ENCODE results near the gene PRPH. TPM values are rescaled to one million over a fixed set of nuclear protein-coding genes. Genes with fewer than 3 reads are reported as not detected.
"Not testable (repeated sequence)": the region's sequence is repeated elsewhere in the genome, so short reads cannot be mapped to it uniquely, and the experiment has no call there.

PRPH gene
- total RNA-seq, 1 experiment from 2014 or later = 0.21 TPM

DNA sequence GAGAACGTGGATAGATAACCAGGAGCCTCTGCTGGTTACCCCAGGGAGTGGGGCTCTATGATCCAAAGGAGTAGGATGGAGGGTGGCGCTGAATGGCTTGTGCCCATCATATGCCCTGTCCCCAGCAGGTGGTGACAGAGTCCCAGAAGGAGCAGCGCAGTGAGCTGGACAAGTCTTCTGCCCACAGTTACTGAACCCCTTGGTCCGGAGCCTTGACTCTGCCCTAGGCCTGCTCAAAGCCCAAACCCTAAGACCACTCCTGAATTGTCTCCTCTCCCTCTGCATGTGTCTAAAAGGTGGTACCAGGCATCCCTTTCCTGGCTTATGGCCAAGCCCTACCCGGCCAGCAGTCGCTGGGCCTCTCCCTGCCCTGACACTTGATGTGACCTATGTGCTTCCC is 3.2 kb downstream of the PRPH start:
- no peak for DNase-seq (ENCODE audit: low read depth)

DNA sequence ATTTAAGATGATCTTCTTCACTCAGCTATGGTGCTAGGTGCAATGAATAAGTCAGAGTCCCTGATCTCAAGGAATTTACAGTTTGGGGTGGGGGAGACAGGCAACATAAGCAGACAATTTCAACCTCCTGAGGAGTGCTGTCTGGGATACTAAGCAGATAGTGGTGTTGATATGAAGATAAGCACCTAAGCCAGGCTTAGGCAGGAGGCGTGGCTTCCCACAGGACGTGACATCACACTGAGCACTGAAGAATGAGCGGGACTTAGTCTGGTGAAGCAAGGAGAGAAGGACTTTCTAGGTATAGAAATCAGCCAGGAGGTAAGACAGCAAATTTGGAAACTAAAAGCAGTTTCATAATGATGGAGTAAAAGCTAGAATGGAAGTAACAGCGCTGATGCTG is 6.8 kb downstream of the PRPH start:
- DNase-seq (ENCODE audit: low read depth) = no peak

DNA sequence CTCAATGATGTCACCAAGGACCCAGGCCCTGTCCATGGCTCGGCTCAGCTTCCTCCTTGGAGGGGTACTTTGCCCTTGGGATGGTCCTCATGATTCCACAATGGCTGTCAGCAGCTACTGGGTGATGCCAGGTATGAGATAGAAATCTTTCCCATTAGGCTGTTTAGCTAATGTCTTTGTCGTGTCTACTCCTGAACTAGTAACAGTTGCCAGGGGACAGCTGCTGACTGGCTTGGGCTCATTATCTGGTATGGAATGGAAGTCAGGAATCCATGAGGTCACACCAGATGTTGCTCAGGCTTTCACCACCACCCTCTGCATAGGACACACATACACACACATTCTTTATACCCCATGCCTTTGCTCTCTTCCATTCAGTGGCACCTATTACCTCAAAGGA is 9.2 kb downstream of the PRPH start:
- DNase-seq (ENCODE audit: low read depth) = no peak

DNA sequence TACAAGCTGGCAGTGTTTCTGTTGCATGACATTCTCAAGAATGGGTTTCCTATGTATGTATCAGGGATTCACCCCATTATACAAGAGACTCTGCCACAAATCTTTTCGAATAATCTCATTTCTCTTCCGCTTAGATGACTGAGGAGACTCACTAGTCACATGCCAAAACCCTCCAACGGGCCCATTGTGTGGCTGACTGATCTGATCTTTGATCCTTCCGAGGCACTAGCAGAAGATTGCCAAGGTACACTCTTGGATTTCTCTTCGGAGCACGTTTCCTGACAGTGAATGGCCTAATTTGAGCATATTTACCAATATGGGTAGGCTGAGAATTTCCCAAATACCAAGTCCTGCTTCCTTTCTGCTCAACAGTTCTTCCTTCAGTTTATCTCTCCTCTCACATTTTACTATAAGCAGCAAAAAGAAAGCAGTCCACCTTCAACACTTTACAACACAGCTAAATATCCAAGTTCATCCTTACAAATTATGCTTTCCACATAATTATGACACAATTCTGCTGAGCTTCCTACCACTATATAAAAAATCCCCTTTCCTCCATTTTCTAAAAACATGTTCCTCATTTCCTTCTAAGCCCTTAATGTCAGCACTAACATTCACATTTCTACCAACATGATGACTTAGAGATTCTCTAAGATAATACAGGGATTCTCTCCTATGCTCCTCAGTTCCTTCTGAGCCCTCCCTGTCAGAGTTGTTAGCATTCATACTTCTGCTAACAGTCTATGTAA is 11.0 kb downstream of the PRPH start:
- no peak for DNase-seq (ENCODE audit: low read depth)

DNA sequence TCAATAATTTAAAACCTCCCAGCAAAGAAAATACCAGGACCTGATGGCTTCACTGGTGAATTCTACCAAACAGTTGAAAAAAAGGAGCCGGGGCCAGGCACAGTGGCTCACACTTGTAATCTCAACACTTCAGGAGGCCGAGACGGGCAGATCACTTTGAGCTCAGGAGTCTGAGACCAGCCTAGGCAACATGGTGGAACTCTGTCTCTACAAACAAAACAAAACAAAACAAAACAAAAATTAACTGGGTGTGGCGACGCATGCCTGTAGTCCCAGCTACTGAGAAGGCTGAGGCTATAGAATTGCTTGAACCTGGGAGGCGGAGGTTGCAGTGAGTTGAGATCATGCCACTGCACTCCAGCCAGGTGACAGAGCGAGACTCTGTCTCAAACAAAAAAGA is 14.4 kb downstream of the PRPH start:
- no peak for DNase-seq (ENCODE audit: low read depth)

DNA sequence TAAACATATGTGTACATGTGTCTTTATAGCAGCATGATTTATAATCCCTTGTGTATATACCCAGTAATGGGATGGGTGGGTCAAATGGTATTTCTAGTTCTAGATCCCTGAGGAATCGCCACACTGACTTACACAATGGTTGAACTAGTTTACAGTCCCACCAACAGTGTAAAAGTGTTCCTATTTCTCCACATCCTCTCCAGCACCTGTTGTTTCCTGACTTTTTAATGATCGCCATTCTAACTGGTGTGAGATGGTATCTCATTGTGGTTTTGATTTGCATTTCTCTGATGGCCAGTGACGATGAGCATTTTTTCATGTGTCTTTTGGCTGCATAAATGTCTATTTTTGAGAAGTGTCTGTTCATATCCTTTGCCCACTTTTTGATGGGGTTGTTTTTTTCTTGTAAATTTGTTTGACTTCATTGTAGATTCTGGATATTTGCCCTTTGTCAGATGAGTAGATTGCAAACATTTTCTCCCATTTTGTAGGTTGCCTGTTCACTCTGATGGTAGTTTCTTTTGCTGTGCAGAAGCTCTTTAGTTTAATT is 15.6 kb downstream of the PRPH start:
- not testable (repeated sequence) for DNase-seq (ENCODE audit: low read depth)

DNA sequence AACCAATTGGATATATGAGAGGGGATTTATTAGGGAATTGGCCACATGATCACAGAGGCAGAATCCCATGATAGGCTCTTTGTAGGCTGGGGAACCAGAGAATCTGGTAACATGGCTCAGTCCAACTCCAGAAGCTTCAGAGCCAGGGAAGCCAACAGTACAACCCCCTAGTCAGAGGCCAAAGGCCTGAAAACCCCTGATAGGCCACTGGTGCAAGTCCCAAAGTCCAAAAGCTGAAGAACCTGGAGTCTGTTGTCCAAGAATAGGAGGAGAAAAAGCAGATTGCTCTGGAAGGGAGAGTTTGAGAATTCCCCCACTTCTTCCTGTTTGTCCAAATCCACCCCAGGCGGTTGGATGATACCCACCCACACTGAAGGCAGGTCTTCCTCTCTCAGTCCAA is 19.9 kb downstream of the PRPH start:
- DNase-seq (ENCODE audit: low read depth) = no peak

DNA sequence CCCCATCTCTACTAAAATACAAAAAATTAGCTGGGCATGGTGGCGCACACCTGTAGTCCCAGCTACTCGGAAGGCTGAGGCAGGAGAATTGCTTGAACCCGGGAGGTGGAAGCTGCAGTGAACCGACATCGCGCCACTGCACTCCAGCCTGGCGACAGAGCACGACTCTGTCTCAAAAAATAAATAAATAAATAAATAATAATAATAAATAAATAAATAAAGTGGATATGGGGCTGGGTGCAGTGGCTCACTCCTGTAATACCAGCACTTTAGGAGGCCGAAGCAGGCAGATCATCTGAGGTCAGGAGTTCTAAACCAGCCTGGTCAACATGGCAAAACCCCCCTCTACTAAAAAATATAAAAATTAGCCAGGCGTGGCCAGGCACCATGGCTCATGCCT is 22.2 kb downstream of the PRPH start:
- not testable (repeated sequence) for DNase-seq (ENCODE audit: low read depth)

DNA sequence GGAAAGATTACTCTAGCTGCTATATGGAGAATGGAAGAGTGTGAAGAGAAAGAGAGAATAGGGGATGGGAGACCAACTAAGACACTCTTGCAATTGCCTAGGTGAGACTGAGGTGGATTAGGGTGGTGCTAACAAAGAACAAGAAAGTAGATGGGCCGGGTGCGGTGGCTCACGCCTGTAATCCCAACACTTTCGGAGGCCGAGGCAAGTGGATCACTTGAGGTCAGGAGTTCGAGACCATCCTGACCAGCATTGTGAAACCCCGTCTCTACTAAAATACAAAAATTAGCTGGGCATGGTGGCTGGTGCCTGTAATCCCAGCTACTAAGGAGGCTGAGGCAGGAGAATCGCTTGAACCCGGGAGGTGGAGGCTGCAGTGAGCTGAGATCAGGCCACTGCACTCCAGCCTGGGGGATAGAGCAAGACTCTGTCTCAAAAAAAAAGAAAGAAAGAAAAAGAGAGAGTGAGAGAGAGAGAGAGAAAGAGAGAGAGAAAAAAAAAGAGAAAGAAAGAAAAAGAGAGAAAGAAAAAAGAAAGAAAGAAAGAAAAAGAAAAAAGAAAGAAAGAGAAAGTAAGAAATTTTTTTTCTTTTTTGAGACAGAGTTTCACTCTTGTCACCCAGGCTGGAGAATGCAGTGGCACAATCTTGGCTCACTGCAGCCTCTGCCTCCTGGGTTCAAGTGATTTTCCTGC is 25.6 kb downstream of the PRPH start:
- DNase-seq (ENCODE audit: low read depth) = not testable (repeated sequence)

DNA sequence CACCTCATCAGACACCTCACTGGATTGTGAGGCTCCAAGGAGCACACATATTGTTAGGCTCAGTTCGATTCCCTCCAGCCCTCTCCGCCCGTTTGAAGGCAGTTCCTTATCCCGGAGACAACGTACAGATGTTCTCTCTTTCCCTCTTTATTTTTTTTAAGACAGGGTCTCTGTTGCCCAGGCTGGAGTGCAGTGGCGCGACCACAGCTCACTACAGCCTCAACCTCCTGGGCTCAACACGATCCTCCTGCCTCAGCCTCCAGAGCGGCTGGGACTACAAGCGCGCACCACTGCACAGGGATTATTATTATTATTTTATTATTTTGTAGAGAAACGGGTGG is 27.4 kb downstream of the PRPH start:
- no peak for DNase-seq (ENCODE audit: low read depth)

DNA sequence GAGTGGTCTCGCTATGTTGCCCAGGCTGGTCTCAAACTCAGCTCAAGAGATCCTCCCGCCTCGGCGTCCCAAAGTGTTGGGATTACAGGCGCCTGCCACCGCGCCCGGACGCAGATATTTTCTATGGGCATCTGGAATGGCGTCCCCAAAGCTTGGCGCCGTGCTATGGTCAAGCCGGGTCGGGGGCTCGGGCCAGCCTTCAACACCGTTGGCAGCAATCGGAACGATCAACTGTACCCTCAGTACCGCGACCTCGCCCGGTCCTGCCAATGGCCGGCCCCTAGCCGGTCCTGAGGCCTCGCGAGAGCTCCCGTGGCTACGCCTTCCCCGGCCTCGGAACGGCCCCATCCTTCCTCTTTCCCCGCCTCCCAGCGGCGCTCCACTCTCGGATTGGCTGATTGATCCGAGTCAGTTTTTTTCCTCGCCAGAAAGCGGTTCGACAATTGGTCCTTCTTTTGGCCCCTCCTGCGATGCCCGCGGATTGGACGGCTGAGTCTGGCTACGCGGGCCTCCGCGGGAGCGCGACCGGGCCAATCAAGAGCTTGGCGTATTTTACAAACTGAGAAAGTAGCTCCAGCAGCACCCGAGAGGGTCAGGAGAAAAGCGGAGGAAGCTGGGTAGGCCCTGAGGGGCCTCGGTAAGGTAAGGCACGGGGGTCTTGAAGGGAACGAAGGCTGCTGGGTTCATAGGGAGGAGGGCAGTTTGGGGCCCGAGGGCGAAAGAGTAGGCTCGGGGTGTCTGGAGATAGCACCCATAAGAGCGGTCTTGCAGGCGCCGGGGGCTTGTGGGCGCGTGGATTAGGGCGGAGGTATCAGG is 28.0 kb downstream of the PRPH start, which contains the start of gene TROAP:
TSS of gene TROAP (plus strand) at position 548 of the 816 bp plus-strand sequence. CDS start 354 bp downstream, outside the sequence.
- DNase-seq (ENCODE audit: low read depth) = peak; percentile 98

DNA sequence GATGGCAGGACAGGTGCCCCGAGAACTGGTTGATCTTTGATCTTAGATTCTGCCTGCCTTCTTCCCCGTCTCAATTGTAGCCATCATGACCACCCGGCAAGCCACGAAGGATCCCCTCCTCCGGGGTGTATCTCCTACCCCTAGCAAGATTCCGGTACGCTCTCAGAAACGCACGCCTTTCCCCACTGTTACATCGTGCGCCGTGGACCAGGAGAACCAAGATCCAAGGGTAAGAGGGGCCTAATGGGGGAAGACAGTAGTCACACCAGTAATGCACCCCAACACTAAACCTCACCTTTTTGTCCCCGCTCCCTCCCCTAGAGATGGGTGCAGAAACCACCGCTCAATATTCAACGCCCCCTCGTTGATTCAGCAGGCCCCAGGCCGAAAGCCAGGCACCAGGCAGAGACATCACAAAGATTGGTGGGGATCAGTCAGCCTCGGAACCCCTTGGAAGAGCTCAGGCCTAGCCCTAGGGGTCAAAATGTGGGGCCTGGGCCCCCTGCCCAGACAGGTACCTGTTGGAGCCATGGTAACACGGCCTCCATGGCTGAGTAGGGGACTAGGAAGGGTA is 28.7 kb downstream of the PRPH start:
- DNase-seq (ENCODE audit: low read depth) = no peak

DNA sequence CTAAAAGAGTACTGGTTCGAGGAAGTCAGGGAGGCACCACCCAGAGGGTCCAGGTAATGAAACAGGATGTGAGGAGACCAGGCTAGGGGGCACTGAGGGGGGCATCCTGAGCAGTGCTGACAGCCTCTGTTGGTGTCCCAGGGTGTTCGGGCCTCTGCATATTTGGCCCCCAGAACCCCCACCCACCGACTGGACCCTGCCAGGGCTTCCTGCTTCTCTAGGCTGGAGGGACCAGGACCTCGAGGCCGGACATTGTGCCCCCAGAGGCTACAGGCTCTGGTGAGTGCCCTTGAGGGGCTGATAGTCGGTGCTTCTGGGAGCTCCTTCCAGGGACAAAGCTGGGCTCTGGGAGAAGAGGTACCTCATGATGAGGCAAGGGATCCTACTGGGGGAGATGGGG is 30.7 kb downstream of the PRPH start:
- no peak for DNase-seq (ENCODE audit: low read depth)

DNA sequence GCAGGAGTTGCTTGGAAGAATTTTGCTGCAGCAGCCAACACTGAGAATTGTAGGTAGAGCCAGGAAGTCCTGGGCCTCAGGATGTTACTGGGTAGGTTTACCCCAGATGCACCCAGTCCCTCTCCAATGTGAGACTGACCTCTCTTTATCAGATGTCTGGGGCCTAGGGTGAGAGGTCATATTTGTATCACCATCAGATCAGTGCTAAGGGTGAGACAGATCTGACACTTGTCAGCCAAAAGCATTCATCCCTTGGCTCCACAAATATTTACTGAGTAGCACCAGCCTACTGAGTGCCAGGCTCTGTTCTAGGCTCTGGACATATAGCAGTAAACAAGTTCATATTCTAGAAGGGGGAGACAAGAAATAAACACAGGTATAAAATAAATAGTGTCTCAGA is 32.4 kb downstream of the PRPH start:
- DNase-seq (ENCODE audit: low read depth) = no peak

DNA sequence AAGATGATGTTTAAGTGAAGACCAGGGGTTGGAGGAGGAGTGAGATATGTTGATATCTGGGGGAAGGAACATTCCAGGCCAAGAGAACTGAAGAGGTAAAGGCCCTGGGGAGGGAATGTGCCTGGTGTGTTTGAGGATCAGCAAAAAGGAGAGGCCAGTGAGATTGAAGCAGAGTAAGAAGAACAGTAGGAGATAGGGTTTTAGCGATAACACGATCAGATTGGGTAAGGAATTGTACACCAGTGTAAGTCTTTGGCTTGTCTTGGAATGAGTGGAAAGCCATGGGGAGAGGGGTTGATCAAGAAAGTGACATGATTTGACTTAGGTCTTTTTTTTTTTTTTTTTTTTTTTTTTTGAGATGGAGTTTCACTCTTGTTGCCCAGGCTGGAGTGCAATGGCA is 32.9 kb downstream of the PRPH start:
- no peak for DNase-seq (ENCODE audit: low read depth)

DNA sequence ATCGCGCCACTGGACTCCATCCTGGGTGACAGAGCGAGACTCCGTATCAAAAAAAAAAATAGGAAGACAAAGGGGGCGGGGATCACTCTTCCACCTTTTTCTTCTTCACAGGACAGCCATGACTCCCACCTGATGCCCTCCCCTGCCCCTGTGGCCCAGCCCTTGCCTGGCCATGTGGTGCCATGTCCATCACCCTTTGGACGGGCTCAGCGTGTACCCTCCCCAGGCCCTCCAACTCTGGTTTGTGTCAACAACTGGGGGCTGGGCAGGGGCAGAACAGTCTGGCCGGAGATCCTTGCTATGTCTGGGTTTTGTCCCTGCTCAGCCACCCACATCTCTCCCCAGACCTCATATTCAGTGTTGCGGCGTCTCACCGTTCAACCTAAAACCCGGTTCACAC is 33.9 kb downstream of the PRPH start:
- no peak for DNase-seq (ENCODE audit: low read depth)

DNA sequence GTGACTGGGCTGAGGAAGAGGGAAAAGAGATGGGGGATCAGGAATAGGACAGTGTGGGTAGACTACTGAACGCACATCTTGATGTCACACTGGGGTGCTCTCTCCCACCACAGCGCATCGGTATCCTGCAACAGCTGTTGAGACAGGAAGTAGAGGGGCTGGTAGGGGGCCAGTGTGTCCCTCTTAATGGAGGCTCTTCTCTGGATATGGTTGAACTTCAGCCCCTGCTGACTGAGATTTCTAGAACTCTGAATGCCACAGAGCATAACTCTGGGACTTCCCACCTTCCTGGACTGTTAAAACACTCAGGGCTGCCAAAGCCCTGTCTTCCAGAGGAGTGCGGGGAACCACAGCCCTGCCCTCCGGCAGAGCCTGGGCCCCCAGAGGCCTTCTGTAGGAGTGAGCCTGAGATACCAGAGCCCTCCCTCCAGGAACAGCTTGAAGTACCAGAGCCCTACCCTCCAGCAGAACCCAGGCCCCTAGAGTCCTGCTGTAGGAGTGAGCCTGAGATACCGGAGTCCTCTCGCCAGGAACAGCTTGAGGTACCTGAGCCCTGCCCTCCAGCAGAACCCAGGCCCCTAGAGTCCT is 35.2 kb downstream of the PRPH start:
- no peak for DNase-seq (ENCODE audit: low read depth)

DNA sequence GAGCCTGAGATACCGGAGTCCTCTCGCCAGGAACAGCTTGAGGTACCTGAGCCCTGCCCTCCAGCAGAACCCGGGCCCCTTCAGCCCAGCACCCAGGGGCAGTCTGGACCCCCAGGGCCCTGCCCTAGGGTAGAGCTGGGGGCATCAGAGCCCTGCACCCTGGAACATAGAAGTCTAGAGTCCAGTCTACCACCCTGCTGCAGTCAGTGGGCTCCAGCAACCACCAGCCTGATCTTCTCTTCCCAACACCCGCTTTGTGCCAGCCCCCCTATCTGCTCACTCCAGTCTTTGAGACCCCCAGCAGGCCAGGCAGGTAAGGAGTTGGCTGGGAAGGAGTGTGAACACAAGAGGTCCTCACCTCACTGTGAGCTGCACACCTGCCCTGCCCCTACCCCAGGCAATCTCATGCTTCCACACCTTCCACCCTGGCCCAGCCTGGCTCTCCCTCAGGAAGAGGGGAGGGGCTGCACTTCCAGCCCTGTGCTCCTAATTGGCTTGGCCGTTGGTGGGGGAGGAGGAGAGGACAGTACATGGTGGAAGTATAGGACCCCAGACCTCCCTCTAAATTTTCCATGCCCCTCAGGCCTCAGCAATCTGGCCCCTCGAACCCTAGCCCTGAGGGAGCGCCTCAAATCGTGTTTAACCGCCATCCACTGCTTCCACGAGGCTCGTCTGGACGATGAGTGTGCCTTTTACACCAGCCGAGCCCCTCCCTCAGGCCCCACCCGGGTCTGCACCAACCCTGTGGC is 35.9 kb downstream of the PRPH start:
- no peak for DNase-seq (ENCODE audit: low read depth)

DNA sequence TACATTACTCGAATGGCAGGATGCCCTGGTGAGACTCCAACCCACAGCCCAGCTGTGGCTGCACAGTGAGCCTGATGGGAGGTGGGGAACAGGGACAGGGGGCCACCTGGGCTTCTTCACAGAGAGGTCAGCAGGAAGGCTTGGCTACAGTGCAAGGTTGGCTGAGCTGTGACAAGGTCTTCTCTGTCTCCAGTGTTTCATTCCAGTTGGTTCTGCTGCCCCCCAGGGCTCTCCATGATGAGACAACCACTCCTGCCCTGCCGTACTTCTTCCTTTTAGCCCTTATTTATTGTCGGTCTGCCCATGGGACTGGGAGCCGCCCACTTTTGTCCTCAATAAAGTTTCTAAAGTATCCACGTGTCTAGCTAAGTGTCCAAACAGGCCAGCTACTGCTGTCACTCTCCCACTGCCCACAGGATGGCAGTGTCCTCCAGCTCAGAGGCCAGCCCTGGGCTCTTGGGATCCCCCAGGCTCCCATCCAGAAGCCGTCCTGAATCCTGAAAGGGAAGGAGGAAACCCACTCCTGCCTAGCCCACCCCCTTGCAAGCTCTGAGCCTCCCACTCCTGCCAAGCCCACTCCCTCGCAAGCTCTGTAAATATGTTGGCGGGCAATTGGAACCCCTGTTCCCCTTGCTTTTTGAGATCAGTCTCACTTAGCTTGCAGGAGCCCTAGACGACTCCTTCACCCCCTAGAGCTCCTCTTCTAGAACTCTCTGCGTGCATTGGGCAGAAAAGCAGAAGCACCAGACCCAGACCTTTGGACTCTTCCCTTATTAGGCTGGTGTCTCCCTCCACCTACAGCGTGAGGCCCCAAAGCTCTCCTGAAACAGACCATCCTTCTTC is 36.7 kb downstream of the PRPH start:
- peak; percentile 55 for DNase-seq (ENCODE audit: low read depth)
